Vagina (tissue), 2 donors: ENCODE results near the gene CRTC1.

Source experiments
- POLR2A ChIP-seq, 2 donors: fragments of 450-650 bp; IDR thresholded peaks; one replicate each; pipeline ENCODE4 v1.6.1; 2017; ENCODE audit warnings: antibody characterized with exemption in 2 of 2, mild to moderate bottlenecking in 2 of 2, moderate library complexity in 2 of 2
- TF ChIP-seq, protein P1 (sequence below), 3 experiments: fragments of 450-650 bp in 2 of 3; fragments of 200-600 bp in 1 of 3; sonication (generic) in 1 of 3; IDR thresholded peaks; one replicate each; pipeline ENCODE4 v1.5.1; 2017 to 2019; ENCODE audit warnings: antibody characterized with exemption in 3 of 3, mild to moderate bottlenecking in 2 of 3, moderate library complexity in 2 of 3

DNA sequence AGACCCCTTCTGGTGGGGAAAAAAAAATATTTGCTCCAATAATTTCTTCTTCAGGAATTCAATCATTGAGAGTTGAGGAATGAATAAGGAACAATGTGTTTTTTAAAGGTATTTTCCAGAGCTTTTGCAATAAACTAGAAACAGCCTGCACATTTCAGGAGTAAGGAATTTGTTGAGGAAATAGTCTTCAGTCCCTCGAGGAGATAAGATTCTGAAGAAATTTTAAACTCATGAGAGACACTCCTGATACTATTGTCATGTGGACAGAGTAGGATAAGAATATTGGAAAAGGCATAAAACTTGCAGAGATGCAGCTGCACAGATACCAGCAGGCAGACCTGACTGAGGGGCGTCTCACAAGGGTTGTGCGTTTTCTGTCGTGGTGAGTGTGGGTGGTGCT is 71.0 kb downstream of the CRTC1 start:
- TF ChIP-seq POLR2A (IDR thresholded peaks at IDR 0.05), result no peak
- TF ChIP-seq, protein P1, sequence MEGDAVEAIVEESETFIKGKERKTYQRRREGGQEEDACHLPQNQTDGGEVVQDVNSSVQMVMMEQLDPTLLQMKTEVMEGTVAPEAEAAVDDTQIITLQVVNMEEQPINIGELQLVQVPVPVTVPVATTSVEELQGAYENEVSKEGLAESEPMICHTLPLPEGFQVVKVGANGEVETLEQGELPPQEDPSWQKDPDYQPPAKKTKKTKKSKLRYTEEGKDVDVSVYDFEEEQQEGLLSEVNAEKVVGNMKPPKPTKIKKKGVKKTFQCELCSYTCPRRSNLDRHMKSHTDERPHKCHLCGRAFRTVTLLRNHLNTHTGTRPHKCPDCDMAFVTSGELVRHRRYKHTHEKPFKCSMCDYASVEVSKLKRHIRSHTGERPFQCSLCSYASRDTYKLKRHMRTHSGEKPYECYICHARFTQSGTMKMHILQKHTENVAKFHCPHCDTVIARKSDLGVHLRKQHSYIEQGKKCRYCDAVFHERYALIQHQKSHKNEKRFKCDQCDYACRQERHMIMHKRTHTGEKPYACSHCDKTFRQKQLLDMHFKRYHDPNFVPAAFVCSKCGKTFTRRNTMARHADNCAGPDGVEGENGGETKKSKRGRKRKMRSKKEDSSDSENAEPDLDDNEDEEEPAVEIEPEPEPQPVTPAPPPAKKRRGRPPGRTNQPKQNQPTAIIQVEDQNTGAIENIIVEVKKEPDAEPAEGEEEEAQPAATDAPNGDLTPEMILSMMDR (IDR thresholded peaks at IDR 0.05), result no peak
